Measurements from ENCODE around the gene CYP19A1.

- TF ChIP-seq CTCF (IDR thresholded peaks at IDR 0.05; ENCODE audit: low read depth, low read length): no peak
- no peak for TF ChIP-seq EZH2phosphoT487 (IDR thresholded peaks at IDR 0.05; ENCODE audit: low read depth)
These were observed 92.8 kb downstream of the CYP19A1 start for GRCh38 chr15:51245628-51246027.

Measured in OCI-LY3 (cell line).